ENCODE data around the gene PNPLA6.
"Not testable (repeated sequence)": the region's sequence is repeated elsewhere in the genome, so short reads cannot be mapped to it uniquely, and the experiment has no call there.

PNPLA6 gene

GRCh38 chr19:7533281-7533885 lies 2.1 kb upstream of the PNPLA6 start:
- H3K9me3 Mint-ChIP-seq: no peaks in the 10 kb centered on the region
- DNase-seq: no peak
- TF ChIP-seq CTCF (IDR thresholded peaks at IDR 0.05): no peak
- peaks cover 4% of the 10 kb centered on the region for H3K27me3 Mint-ChIP-seq (ENCODE audit: low read depth, poor library complexity)
- H3K27ac Mint-ChIP-seq: no peak overlapping the region
- H3K4me1 Mint-ChIP-seq: peaks cover 16% of the 10 kb centered on the region
- peaks cover 5% of the 10 kb centered on the region for H3K36me3 Mint-ChIP-seq (ENCODE audit: low read depth)
- H3K4me3 Mint-ChIP-seq: peak overlapping the region; percentile 94

GRCh38 chr19:7533925-7534480 lies 1.5 kb upstream of the PNPLA6 start:
- Mint-ChIP-seq H3K4me3 (peak overlapping the region; percentile 94), H3K27ac (peak overlapping the region; percentile 97), H3K4me1 (peaks cover 16% of the 10 kb centered on the region), H3K36me3 (ENCODE audit: low read depth) (peaks cover 11% of the 10 kb centered on the region), H3K9me3 (no peaks in the 10 kb centered on the region), H3K27me3 (ENCODE audit: low read depth, poor library complexity) (peaks cover 4% of the 10 kb centered on the region)
- no peak for TF ChIP-seq CTCF (IDR thresholded peaks at IDR 0.05)
- DNase-seq: peak; percentile 80

- DNase-seq: peak; percentile 58
- TF ChIP-seq CTCF (IDR thresholded peaks at IDR 0.05): no peak
- H3K9me3 Mint-ChIP-seq: no peaks in the 10 kb centered on the region
- H3K27ac Mint-ChIP-seq: peak overlapping the region; percentile 97
- H3K4me3 Mint-ChIP-seq: peak overlapping the region; percentile 94
- peaks cover 16% of the 10 kb centered on the region for H3K4me1 Mint-ChIP-seq
- H3K36me3 Mint-ChIP-seq (ENCODE audit: low read depth): peaks cover 11% of the 10 kb centered on the region
- H3K27me3 Mint-ChIP-seq (ENCODE audit: low read depth, poor library complexity): peaks cover 4% of the 10 kb centered on the region
Observed at GRCh38 chr19:7534531-7535046, 928 bp upstream of the PNPLA6 start.

GRCh38 chr19:7535998-7536695 lies 630 bp downstream of the PNPLA6 start:
- peak overlapping the region; percentile 94 for H3K4me3 Mint-ChIP-seq
- no peaks in the 10 kb centered on the region for H3K9me3 Mint-ChIP-seq
- no peak for TF ChIP-seq CTCF (IDR thresholded peaks at IDR 0.05)
- DNase-seq: no peak
- H3K4me1 Mint-ChIP-seq: peaks cover 20% of the 10 kb centered on the region
- no peak overlapping the region for H3K27ac Mint-ChIP-seq
- H3K36me3 Mint-ChIP-seq (ENCODE audit: low read depth): peaks cover 16% of the 10 kb centered on the region
- H3K27me3 Mint-ChIP-seq (ENCODE audit: low read depth, poor library complexity): peaks cover 4% of the 10 kb centered on the region

DNA sequence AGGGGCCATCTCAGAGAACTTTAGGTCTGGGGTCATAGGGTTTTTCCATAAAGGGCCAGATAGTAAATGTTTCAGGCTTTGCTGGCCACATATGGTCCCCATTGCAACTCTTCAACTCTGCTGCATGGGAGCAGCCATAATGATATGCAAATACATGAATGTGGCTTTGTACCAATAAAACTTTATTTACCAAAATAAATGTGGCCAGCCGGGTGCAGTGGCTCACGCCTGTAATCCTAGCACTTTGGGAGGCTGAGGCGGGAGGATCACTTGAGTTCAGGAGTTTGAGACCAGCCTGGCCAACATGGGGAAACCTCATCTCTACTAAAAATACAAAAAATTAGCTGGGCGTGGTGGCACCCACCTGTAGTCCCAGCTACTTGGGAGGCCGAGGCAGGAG lies 3.5 kb downstream of the PNPLA6 start:
- Mint-ChIP-seq H3K4me1 (peaks cover 20% of the 10 kb centered on the region), H3K36me3 (ENCODE audit: low read depth) (peaks cover 26% of the 10 kb centered on the region)
- DNase-seq; H3K4me3 Mint-ChIP-seq; H3K27ac Mint-ChIP-seq; H3K27me3 Mint-ChIP-seq (ENCODE audit: low read depth, poor library complexity); H3K9me3 Mint-ChIP-seq: not testable (repeated sequence)

DNA sequence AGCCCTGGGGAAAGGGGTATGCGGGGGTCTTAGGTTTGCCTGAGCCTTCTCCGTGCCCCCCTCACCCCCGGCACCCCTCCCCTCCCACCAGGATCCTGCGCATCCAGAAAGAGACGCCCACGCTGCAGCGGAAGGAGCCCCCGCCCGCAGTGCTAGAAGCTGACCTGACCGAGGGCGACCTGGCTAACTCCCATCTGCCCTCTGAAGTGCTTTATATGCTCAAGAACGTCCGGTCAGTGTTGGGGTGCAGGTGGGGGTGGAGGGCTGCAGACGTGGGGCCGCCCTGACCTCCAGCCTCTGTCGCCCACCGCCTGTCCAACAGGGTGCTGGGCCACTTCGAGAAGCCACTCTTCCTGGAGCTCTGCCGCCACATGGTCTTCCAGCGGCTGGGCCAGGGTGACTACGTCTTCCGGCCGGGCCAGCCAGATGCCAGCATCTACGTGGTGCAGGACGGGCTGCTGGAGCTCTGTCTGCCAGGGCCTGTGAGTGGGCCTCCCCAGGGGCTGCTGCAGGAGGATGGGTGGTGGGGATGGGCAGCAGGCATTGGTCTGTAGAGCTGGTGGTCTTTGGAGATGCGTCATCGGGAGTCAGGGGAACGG lies 4.4 kb downstream of the PNPLA6 start:
- no peaks in the 10 kb centered on the region for H3K27me3 Mint-ChIP-seq (ENCODE audit: low read depth, poor library complexity)

More for the DNA sequence above, 4.4 kb downstream of the PNPLA6 start:
- H3K4me1 Mint-ChIP-seq: peaks cover 14% of the 10 kb centered on the region
- no peak overlapping the region for H3K27ac Mint-ChIP-seq
- no peak overlapping the region for H3K4me3 Mint-ChIP-seq
- DNase-seq: no peak
- H3K36me3 Mint-ChIP-seq (ENCODE audit: low read depth): peaks cover 26% of the 10 kb centered on the region
- H3K9me3 Mint-ChIP-seq: no peaks in the 10 kb centered on the region
- TF ChIP-seq CTCF (IDR thresholded peaks at IDR 0.05): no peak

All from nephron progenitor cell (in vitro differentiated cells).